Measurements from ENCODE around the gene GSC. TPM values are rescaled to one million over a fixed set of nuclear protein-coding genes. Genes with fewer than 3 reads are reported as not detected.

GSC gene
- total RNA-seq, 1 donor from 2014 or later = not detected

GRCh38 chr14:94764573-94764972, 5.3 kb downstream of the GSC start:
- ATAC-seq = no peak
- Histone ChIP-seq H3K4me3 (no peak overlapping the region), H3K4me1 (peaks cover 14% of the 10 kb centered on the region), H3K36me3 (no peaks in the 10 kb centered on the region), H3K9me3 (no peaks in the 10 kb centered on the region), H3K27me3 (peaks cover 82% of the 10 kb centered on the region), H3K27ac (no peak overlapping the region)
- intact Hi-C loops (cut with DNase I) = no loop called here
- DNase-seq = no peak
- no peak for TF ChIP-seq CTCF (IDR thresholded peaks at IDR 0.05)

GRCh38 chr14:94762431-94762830, 7.5 kb downstream of the GSC start:
- Histone ChIP-seq H3K27me3 (peaks cover 74% of the 10 kb centered on the region), H3K9me3 (no peaks in the 10 kb centered on the region), H3K4me1 (no peaks in the 10 kb centered on the region), H3K27ac (no peak overlapping the region), H3K36me3 (no peaks in the 10 kb centered on the region), H3K4me3 (no peak overlapping the region)
- ATAC-seq (no peak), DNase-seq (no peak)
- TF ChIP-seq CTCF (IDR thresholded peaks at IDR 0.05) = no peak
- intact Hi-C loops (cut with DNase I) = no loop called here

- H3K4me3 ChIP-seq = no peak overlapping the region
- H3K27me3 ChIP-seq = peaks cover 69% of the 10 kb centered on the region
- H3K27ac ChIP-seq = no peak overlapping the region
- intact Hi-C loops (cut with DNase I) = no loop called here
- ATAC-seq (no peak), DNase-seq (no peak)
- H3K36me3 ChIP-seq = no peaks in the 10 kb centered on the region
- no peaks in the 10 kb centered on the region for H3K4me1 ChIP-seq
- no peaks in the 10 kb centered on the region for H3K9me3 ChIP-seq
- TF ChIP-seq CTCF (IDR thresholded peaks at IDR 0.05) = no peak
Observed at GRCh38 chr14:94761997-94762377, 7.9 kb downstream of the GSC start.

- Histone ChIP-seq H3K36me3 (no peaks in the 10 kb centered on the region), H3K9me3 (no peaks in the 10 kb centered on the region), H3K27ac (no peak overlapping the region), H3K4me3 (no peak overlapping the region), H3K4me1 (no peaks in the 10 kb centered on the region), H3K27me3 (peaks cover 64% of the 10 kb centered on the region)
- DNase-seq (no peak), ATAC-seq (no peak)
- intact Hi-C loops (cut with DNase I) = no loop called here
- no peak for TF ChIP-seq CTCF (IDR thresholded peaks at IDR 0.05)
Observed at GRCh38 chr14:94761348-94761996, 8.4 kb downstream of the GSC start.

GRCh38 chr14:94756310-94756882, 13.5 kb downstream of the GSC start:
- Histone ChIP-seq H3K4me3 (no peak overlapping the region), H3K27me3 (peaks cover 29% of the 10 kb centered on the region), H3K27ac (no peak overlapping the region), H3K9me3 (no peaks in the 10 kb centered on the region), H3K4me1 (no peaks in the 10 kb centered on the region), H3K36me3 (no peaks in the 10 kb centered on the region)
- no peak for ATAC-seq
- TF ChIP-seq CTCF (IDR thresholded peaks at IDR 0.05) = no peak
- intact Hi-C loops (cut with DNase I) = no loop called here
- DNase-seq = no peak
